Erythroblast (primary cell): ENCODE results near the gene MED22.
"Not testable (repeated sequence)": the region's sequence is repeated elsewhere in the genome, so short reads cannot be mapped to it uniquely, and the experiment has no call there.

ENCODE experiments used
- GATA1 ChIP-seq: IDR thresholded peaks from 2 replicates; pipeline ENCODE4 v1.6.1; 2011; ENCODE audit warnings: low read depth, mild to moderate bottlenecking, control low read depth, low read length, moderate library complexity
- POLR2A ChIP-seq: IDR thresholded peaks from 2 replicates; pipeline ENCODE4 v1.6.1; 2011; ENCODE audit warnings: mild to moderate bottlenecking, low read length

DNA sequence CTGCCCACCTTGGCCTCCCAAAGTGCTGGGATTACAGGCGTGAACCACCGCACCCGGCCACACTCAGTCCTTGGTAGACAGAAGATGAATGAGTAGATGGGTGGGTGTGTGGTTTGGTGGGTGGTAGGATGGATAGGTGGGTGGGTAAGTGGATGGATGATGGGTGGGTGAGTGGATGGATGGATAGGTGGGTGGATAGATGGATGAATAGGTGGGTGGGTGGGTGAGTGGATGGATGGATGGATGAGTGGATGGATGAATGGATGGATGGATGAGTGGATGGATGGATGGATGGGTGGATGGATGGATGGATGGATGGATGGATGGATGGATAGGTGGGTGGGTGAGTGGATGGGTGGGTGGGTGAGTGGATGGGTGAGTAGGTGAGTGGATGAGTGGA, 44.4 kb upstream of the MED22 start:
- not testable (repeated sequence) for TF ChIP-seq POLR2A, GATA1
